Adipocyte (in vitro differentiated cells): Measurements from ENCODE around the gene LIMK1.
A peak's percentile ranks its signal among the peaks of the same experiment; 100 is the strongest.

Experiments used
- DNase-seq: peaks from one replicate; pipeline ENCODE4 v3.0.0-alpha.2; 2015; ENCODE audit warnings: low read depth
- H3K27me3 ChIP-seq: replicated peaks from 2 replicates; pipeline ENCODE4 v1.7.0; 2013; ENCODE audit warnings: mild to moderate bottlenecking, low read length, moderate library complexity; ENCODE audit not compliant: control insufficient read depth, insufficient read depth
- H3K36me3 ChIP-seq: 2 replicates; pipeline ENCODE4 v1.7.0; 2013; ENCODE audit warnings: low read length, mild to moderate bottlenecking, moderate library complexity; ENCODE audit not compliant: control insufficient read depth, insufficient read depth, severe bottlenecking
- H3K4me1 ChIP-seq: 2 replicates; pipeline ENCODE4 v1.7.0; 2013; ENCODE audit warnings: mild to moderate bottlenecking, low read length, moderate library complexity; ENCODE audit not compliant: control insufficient read depth, insufficient read depth
- H3K4me3 ChIP-seq: 2 replicates; pipeline ENCODE4 v1.7.0; 2013; ENCODE audit warnings: mild to moderate bottlenecking, low read length, moderate library complexity
- H3K9ac ChIP-seq: 2 replicates; pipeline ENCODE4 v1.7.0; 2013; ENCODE audit warnings: mild to moderate bottlenecking, low read length, moderate library complexity
- H3K9me3 ChIP-seq: 2 replicates; pipeline ENCODE4 v1.7.0; 2013; ENCODE audit warnings: mild to moderate bottlenecking, low read length, moderate library complexity; ENCODE audit not compliant: control insufficient read depth

The LIMK1 gene

DNA sequence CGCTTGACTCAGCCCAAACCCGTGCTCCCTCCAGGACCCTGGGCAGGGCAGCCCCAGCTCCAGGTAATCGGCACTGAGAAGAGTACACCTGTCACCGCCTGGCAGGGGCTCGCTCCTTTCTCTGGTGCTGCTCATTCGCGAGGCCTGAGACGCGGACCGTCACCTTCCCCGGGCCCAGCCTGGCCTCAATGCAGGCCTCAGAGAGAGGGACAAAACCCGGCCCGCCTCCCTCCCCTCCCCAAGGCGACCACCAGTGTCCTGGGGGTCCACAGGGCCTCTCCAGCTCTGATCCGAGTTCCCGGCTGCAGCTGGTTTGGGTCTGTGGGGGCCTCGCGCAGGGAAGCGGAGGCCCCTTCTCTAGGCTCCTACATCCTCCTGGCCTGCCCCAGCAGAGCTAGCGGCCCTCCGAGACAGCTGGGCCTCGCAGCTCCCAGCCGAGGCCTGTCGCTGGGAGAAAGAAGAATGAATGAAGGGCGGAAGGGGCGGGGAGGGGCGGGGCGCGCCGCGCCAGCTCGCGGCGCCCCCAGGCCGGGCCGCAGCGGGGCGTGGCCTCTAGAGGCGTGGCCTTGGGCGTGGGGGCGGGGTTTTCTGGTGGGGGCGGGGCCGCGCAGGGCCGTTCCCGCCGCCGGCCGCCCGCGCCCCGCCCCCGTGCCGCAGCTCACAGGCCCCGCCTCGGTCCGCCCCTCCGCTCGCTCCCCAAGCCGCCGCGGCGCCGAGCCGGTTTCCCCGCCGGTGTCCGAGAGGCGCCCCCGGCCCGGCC, at the start of gene LIMK1:
TSS of gene LIMK1 (plus strand) at position 688 of the 760 bp plus-strand sequence. CDS start 187 bp downstream, outside the sequence.
- peak within 1 kb of the TSS; percentile 84 for H3K4me3 ChIP-seq

DNA sequence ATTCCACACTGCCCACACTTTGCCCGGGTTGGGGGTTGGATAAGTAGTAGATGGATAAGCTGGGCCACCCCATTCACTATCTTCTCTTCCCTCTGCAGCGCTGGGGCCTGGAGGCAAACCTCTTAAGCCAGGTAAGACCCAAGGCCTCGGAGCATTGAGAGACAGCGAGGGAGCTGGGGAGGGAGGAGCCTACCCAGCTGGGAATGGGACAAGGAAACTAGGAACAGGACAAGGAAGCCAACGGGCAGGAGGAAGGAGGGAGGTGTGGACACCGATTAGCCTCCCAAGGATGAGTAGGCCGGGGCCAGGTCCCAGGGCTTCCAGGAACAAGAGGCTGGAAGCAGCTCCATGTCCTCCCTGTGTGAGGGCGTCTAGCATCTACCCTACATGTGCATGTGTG, 46.0 kb upstream of the LIMK1 start:
- Histone ChIP-seq H3K4me1 (peaks cover 47% of the 10 kb centered on the region), H3K9ac (peak overlapping the region; percentile 42), H3K9me3 (no peaks in the 10 kb centered on the region), H3K27me3 (no peaks in the 10 kb centered on the region), H3K4me3 (no peak overlapping the region), H3K36me3 (peaks cover 54% of the 10 kb centered on the region)
- no peak for DNase-seq

More for the DNA sequence above, at the start of gene LIMK1:
- Histone ChIP-seq H3K4me1 (peaks cover 30% of the 10 kb centered on the region), H3K36me3 (peaks cover 3% of the 10 kb centered on the region), H3K9ac (peak within 1 kb of the TSS; percentile 88), H3K9me3 (no peaks in the 10 kb centered on the region), H3K27me3 (no peaks in the 10 kb centered on the region)
- peak; percentile 94 for DNase-seq

DNA sequence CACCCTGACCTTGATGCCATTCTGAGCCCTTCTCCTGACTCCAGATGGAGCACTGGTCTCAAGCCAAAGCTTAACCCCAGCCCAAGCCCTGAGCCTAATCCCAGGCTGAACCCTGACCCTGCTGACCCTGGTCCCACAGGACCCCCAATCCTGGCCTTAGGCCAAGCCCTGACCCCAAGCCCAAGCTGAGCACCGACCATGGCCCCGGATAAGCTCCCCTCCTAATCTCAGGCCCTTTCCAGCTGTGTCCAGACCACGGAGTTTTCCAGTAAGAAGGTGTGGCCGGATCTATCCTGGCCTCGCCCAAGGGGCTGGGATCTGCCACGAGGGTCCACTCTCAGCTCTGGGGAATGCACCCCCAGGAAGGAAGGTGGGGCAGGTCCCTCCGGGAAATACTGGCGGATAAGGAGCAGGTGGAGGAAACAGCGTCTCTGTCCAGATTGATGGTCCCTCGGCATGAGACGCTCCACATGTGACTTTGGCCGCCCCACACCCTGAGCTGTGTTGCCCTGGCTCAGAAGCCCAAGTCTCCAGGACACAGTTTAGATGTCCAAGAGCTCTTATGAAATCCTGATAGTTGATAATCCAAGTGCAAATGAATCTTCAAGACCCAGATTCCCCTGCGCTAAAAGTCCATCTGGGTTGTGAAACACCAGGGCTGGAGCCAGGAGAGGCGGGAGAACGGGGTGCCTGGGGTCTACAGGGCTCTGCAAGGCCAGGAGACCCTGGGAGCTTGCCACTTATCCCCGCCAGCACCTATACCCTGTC, 45.2 kb upstream of the LIMK1 start:
- DNase-seq: no peak
- Histone ChIP-seq H3K4me3 (no peak overlapping the region), H3K9me3 (no peaks in the 10 kb centered on the region), H3K9ac (peak overlapping the region; percentile 42), H3K27me3 (no peaks in the 10 kb centered on the region), H3K36me3 (peaks cover 60% of the 10 kb centered on the region), H3K4me1 (peaks cover 40% of the 10 kb centered on the region)

DNA sequence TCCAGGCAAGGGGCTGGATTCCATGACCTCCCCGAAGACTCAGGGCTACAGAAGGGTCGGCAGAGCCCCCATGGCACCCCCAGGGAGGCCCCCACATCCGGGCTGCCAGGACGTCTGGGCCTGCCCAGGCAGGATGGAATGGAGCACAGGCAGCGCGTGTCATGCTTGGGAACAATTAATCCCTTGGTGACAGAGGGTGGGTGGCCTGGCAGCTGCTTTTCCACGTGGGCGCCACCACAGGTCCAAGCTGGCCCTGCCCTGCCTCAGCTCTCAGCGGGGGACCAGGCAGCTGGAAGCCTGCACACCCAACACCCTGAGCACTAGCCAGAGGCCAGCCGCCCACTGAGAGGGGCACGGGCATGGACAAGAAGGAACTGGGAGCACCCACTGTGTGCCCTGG, 44.3 kb upstream of the LIMK1 start:
- Histone ChIP-seq H3K27me3 (no peaks in the 10 kb centered on the region), H3K9ac (no peak overlapping the region), H3K4me1 (peaks cover 30% of the 10 kb centered on the region), H3K4me3 (no peak overlapping the region), H3K36me3 (peaks cover 64% of the 10 kb centered on the region), H3K9me3 (no peaks in the 10 kb centered on the region)
- DNase-seq: no peak

DNA sequence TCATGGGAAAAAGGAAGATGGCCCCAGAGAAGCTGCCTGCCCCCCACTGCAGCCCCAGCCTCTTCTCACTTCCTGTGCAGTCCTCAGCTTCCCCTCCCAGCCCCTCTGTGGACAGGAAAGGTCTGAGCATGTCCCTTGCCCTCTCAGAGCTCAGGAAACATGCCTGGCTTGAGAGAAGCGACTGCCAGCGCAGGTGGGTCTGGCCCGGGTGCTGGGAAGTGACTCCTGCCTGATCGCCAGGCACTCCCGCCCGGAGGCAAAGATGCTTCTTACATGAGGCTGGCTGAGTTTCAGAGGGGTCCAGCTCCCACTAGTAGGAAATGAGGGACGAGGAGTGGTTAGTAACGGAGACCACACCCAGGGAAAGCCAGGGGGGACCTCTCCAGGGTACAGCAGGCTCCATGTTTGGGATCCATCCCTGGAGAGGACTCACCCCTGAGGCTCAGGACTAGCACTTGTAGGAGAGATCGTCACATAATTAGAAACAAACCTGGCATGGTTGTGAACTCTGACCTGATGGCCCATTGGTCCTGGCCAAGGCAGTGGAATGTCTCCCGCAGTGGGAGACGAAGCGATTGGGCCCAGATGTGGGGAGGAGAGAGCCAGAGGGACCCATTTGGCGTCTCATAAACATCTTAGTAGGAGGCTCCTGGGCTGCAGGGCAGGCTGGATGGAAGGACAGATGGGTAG, 43.4 kb upstream of the LIMK1 start:
- no peaks in the 10 kb centered on the region for H3K27me3 ChIP-seq
- peak overlapping the region; percentile 16 for H3K9ac ChIP-seq
- no peak overlapping the region for H3K4me3 ChIP-seq
- no peaks in the 10 kb centered on the region for H3K9me3 ChIP-seq
- peaks cover 21% of the 10 kb centered on the region for H3K4me1 ChIP-seq
- no peak for DNase-seq
- H3K36me3 ChIP-seq: peaks cover 64% of the 10 kb centered on the region

DNA sequence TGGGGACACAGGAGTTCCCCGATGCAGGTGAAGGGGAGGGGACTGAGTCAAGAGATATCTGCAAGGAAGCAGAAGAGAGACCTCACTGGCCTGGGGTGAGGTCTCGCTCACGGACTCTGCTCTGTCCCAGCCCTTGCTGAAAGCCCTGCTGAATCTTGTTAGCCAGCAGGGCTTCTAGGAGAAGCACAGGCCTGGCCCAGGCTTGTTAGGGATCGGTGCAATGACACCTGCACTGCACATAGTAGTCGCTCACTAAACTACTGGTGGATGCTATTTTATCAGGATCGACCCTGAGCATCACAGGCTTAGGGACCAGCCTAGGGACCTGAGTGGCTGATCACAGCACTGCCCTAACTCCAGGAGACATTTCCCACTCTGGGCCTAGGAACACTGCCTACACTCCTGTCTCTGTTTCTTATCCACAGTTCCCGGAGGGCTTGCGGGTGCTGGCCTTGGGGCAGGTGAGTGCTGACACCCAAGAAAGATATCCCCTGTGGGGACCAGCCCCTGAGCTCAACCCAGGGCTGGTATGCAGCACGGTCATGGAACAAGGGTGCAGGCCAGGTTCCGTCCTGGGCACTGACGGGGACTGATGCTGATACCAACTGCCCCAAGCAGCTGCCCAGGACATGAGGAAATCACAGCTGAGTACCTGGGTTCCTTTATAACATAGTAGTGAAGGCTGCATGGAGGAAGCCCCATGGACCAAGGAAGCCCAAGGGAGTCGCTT, 42.6 kb upstream of the LIMK1 start:
- no peak overlapping the region for H3K4me3 ChIP-seq
- no peaks in the 10 kb centered on the region for H3K27me3 ChIP-seq
- H3K36me3 ChIP-seq: peaks cover 61% of the 10 kb centered on the region

DNA sequence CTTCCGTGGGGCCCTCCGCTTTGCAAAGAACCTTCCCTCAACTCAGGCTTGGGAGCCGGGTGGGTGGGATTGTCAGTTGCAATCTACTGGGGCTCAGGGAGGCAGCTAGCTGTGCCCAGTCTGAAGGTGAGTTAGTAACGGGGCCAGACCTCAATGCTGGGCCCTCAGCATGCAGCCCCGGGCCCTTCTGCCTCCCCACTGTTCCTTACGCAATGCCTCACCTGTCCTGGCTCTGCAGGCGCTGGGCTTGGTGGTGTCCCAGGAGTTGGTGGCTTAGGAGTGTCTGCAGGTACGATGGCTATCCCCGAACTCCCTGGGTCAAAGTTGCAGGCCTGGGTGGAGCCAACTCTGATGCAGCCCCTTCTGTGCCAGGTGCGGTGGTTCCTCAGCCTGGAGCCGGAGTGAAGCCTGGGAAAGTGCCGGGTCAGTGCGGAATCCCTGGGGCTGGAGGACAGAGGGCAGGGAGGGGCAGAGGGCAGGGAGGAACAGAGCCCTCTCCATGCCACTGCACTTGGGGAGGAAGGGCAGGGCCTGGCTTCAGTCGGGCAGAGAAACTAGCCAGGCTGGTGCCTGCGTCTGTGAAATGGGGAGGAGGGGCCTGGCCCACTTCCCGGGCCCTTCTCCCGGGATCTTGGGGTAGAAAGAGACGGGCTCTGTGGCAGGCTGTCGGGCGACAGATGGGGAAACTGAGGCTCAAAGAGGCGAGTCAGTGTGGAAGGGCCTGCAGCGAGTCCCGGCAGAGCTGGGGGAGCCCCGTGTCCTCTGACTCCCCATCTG, 40.7 kb upstream of the LIMK1 start:
- Histone ChIP-seq H3K27me3 (no peaks in the 10 kb centered on the region), H3K36me3 (peaks cover 65% of the 10 kb centered on the region), H3K4me1 (peaks cover 14% of the 10 kb centered on the region), H3K9me3 (no peaks in the 10 kb centered on the region), H3K4me3 (no peak overlapping the region), H3K9ac (no peak overlapping the region)
- no peak for DNase-seq

More for the DNA sequence above, 42.6 kb upstream of the LIMK1 start:
- no peak for DNase-seq
- Histone ChIP-seq H3K9me3 (no peaks in the 10 kb centered on the region), H3K4me1 (peaks cover 21% of the 10 kb centered on the region), H3K9ac (peak overlapping the region; percentile 22)

DNA sequence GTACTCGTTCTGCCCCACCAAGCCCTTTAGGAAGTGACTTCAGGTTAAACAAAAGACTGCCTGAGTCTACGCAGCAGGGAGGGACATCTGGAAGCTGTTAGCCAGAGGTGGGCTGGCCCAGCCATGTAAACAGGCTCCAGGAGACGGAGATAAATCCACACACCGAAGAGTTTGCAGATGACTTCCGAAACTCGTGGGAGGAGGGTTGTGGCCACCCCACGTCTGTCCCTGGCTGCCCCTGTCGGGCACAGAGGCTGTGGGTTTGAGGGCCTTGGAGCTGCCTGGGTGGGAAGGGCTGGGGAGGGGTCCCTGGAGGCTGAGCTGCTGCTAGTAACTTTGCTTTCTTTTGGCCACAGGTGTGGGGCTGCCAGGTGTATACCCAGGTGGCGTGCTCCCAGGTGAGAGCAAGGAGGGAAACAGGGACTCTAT, 40.1 kb upstream of the LIMK1 start:
- peak; percentile 56 for DNase-seq
- no peak overlapping the region for H3K4me3 ChIP-seq
- peaks cover 66% of the 10 kb centered on the region for H3K36me3 ChIP-seq
- no peak overlapping the region for H3K9ac ChIP-seq
- H3K27me3 ChIP-seq: no peaks in the 10 kb centered on the region
- no peaks in the 10 kb centered on the region for H3K9me3 ChIP-seq
- H3K4me1 ChIP-seq: peaks cover 8% of the 10 kb centered on the region

DNA sequence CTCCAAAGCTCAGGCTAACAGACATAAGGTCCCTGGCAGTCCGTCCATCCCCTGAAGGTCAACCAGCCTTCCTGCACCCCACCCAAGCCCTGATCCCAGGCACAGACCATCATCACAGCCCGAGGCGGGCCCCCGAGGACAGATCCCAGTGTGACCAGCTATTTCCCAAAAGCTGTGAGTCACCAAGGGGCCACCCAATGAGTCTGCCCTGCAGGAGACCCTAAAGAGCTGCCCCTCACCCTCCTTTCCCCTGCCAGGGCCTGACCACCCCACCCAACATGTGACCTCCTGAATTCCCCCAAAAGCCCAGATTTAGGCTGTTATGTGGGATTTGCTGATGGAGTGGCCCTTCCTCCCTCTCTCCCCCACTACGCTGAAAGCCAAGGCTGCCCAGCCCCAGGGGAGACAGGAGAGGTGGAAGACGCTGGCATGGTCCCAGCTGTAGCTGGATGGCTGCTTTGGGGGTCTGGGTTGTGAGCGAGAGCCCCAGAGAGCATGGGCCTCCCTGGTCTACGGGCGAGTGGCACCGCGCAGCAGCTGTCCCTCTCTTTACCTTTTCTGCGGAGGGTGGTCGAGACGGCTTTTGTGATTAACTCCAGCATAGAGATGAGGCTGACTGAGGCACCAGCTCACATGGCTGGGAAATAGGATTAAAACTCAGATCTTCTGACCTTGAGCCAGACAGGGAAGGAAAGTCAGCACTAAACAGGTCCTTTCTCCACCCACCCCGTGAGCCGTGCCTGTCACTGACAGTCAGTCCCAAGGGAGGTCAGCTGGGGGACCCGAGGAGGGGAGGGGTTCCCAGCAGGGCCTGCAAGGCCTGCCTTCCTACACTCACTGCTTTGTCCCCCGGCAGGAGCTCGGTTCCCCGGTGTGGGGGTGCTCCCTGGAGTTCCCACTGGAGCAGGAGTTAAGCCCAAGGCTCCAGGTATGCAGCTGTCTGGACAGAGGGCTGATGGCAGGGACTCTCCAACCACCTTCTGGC, 38.9 kb upstream of the LIMK1 start:
- Histone ChIP-seq H3K9me3 (no peaks in the 10 kb centered on the region), H3K4me1 (no peaks in the 10 kb centered on the region)
- no peak for DNase-seq

More for the DNA sequence above, 38.9 kb upstream of the LIMK1 start:
- Histone ChIP-seq H3K9ac (no peak overlapping the region), H3K36me3 (peaks cover 71% of the 10 kb centered on the region), H3K27me3 (no peaks in the 10 kb centered on the region), H3K4me3 (no peak overlapping the region)
